ENCODE measurements around the gene CKM. TPM values are rescaled to one million over a fixed set of nuclear protein-coding genes. Genes with fewer than 3 reads are reported as not detected.
"Not testable (repeated sequence)": the region's sequence is repeated elsewhere in the genome, so short reads cannot be mapped to it uniquely, and the experiment has no call there.

Gene CKM
- total RNA-seq, 4 donors from 2014 or later, result not detected

DNA sequence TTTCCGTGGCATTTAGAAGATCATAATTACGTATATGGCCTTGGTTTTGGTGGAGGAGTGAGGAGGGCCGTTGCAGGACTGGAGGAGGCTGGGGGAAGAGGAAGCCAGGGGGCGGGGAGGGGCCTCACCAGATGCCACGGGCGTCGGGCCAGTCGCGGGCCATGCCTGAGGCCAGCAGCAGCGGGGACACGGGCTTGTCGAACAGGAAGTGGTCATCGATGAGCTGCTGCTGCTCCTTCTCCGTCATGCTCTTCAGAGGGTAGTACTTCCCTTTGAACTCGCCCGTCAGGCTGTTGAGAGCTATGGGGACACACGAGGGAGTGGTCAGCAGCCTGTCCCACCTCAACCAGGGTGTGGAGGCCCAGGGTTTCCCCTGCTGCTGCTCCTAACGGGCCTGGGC lies 11.1 kb downstream of the CKM start:
- no peaks in the 10 kb centered on the region for H3K9me3 ChIP-seq
- no peak overlapping the region for H3K4me3 ChIP-seq
- no peak overlapping the region for H3K27ac ChIP-seq
- no peaks in the 10 kb centered on the region for H3K4me1 ChIP-seq
- H3K36me3 ChIP-seq, result no peaks in the 10 kb centered on the region
- no peaks in the 10 kb centered on the region for H3K27me3 ChIP-seq
- DNase-seq, result no peak
- TF ChIP-seq, protein P1, sequence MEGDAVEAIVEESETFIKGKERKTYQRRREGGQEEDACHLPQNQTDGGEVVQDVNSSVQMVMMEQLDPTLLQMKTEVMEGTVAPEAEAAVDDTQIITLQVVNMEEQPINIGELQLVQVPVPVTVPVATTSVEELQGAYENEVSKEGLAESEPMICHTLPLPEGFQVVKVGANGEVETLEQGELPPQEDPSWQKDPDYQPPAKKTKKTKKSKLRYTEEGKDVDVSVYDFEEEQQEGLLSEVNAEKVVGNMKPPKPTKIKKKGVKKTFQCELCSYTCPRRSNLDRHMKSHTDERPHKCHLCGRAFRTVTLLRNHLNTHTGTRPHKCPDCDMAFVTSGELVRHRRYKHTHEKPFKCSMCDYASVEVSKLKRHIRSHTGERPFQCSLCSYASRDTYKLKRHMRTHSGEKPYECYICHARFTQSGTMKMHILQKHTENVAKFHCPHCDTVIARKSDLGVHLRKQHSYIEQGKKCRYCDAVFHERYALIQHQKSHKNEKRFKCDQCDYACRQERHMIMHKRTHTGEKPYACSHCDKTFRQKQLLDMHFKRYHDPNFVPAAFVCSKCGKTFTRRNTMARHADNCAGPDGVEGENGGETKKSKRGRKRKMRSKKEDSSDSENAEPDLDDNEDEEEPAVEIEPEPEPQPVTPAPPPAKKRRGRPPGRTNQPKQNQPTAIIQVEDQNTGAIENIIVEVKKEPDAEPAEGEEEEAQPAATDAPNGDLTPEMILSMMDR (IDR thresholded peaks at IDR 0.05), result no peak
- TF ChIP-seq POLR2A (IDR thresholded peaks at IDR 0.05), result no peak

DNA sequence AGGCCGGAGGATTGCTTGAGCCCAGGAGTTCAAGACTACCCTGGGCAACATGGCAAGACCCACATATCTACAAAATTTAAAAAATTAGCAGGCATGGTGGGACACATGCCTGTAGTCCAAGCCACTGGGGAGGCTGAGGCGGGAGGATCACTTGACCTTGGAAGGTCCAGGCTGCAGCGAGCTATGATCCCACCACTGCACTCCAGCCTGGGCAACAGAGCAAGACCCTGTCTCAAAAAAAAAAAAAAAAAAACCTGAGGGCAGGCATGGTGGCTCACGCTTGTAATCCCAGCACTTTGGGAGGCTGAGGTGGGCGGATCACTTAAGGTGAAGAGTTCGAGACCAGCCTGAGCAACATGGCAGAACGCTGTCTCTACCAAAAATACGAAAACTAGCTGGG lies 13.4 kb downstream of the CKM start:
- H3K4me3 ChIP-seq, H3K4me1 ChIP-seq, H3K27me3 ChIP-seq, H3K36me3 ChIP-seq, H3K9me3 ChIP-seq, DNase-seq, H3K27ac ChIP-seq: not testable (repeated sequence)

DNA sequence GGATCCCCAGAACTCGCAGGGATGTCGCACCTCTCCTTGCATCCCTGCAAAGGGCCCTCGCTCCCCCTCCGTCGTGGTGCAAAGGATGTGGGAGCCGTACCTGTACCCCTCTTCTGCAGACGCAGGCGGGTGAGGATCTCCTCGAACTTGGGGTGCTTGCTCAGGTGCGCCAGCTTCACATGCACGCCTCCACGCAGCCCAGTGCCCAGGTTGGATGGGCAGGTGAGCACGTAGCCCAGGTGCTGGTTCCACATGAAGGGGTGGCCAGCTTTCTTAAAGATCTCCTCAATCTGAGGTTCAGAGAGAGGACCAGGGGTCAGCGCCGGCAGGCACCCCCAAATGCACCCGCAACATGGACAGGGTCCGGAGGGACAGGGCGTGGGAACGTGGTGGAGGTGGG lies 15.3 kb downstream of the CKM start:
- TF ChIP-seq POLR2A (IDR thresholded peaks at IDR 0.05), result no peak
- TF ChIP-seq, protein P1 (IDR thresholded peaks at IDR 0.05), result no peak
- no peaks in the 10 kb centered on the region for H3K36me3 ChIP-seq
- H3K9me3 ChIP-seq, result no peaks in the 10 kb centered on the region
- H3K27ac ChIP-seq, result no peak overlapping the region
- no peak for DNase-seq
- H3K27me3 ChIP-seq, result no peaks in the 10 kb centered on the region
- H3K4me1 ChIP-seq, result no peaks in the 10 kb centered on the region
- H3K4me3 ChIP-seq, result no peak overlapping the region

DNA sequence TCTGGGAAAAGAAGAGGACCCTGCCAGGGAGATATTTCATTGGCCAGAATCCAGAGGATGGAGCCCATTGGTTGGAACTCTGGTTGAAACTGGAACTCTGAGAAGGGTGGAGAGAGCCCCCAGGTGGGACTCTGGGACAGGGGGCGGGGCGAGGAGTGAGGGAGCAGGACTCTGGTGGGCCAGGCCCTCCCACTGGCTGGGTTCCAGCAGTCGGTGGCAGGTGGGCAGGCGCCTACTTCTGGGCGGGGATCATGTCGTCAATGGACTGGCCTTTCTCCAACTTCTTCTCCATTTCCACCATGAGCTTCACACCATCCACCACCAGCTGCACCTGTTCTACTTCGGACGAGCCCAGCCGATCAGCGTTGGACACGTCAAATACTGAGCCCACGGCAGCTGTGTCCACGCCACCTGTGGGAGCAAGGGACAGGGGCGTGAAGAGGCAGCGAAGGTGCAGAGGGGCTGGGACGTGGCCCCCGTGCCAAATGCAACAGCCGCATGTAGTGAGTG lies 16.1 kb downstream of the CKM start:
- Histone ChIP-seq H3K4me3 (no peak overlapping the region), H3K36me3 (no peaks in the 10 kb centered on the region), H3K4me1 (no peaks in the 10 kb centered on the region), H3K9me3 (no peaks in the 10 kb centered on the region), H3K27ac (no peak overlapping the region), H3K27me3 (no peaks in the 10 kb centered on the region)
- TF ChIP-seq, protein P1 (IDR thresholded peaks at IDR 0.05), result no peak
- no peak for DNase-seq

DNA sequence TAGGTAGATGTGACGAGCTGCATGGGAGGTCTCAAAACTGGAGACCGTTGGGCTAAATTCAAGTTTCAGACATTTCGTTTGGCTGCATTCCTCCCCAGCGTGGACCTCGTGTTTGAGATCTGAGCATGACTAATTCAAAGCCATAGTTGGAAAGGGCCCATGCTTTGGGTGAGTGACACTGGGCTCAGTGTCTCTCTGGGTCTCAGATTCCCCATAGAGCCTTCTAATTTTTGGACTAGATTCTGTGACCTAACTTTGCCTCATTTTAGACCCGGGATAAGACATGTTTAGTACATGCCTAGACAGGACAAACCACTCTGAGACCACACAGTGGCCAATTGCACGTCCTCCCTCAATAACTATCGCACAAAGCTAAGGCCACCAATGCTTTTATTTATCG lies 16.6 kb downstream of the CKM start:
- Histone ChIP-seq H3K9me3 (no peaks in the 10 kb centered on the region), H3K36me3 (no peaks in the 10 kb centered on the region), H3K4me3 (no peak overlapping the region), H3K27me3 (no peaks in the 10 kb centered on the region), H3K27ac (no peak overlapping the region), H3K4me1 (no peaks in the 10 kb centered on the region)
- DNase-seq, result no peak
- no peak for TF ChIP-seq POLR2A (IDR thresholded peaks at IDR 0.05)
- TF ChIP-seq, protein P1 (IDR thresholded peaks at IDR 0.05), result no peak

DNA sequence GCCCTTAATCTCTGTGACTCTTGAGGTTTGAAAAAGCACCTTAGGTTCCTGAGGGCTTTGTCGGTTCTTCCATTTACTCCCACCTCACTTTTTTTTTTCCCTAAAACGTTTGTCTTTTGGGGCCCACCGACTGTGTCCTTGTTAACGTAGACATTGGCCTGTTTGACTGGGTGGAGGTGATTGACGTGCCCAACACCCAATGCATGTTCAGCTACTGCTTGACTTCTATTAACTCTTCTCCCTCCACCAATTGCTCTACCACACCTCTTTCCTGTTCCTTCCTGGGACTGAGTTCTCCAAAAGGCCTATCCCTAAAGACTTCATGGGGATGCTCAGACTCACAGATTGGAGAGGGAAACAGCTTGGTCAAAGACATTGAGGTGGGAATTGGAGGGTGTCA lies 17.3 kb downstream of the CKM start:
- H3K27ac ChIP-seq, result no peak overlapping the region
- no peaks in the 10 kb centered on the region for H3K9me3 ChIP-seq
- no peak for DNase-seq
- no peaks in the 10 kb centered on the region for H3K4me1 ChIP-seq
- no peaks in the 10 kb centered on the region for H3K27me3 ChIP-seq
- H3K4me3 ChIP-seq, result no peak overlapping the region
- no peaks in the 10 kb centered on the region for H3K36me3 ChIP-seq
- no peak for TF ChIP-seq POLR2A (IDR thresholded peaks at IDR 0.05)
- TF ChIP-seq, protein P1 (IDR thresholded peaks at IDR 0.05), result no peak
